Parathyroid adenoma (tissue), 2 donors: ENCODE measurements around the gene VCX.
"Not testable (repeated sequence)": the region's sequence is repeated elsewhere in the genome, so short reads cannot be mapped to it uniquely, and the experiment has no call there.

Source experiments
- H2AFZ ChIP-seq: fragments of 300-600 bp; sonication (generic); one replicate; pipeline ENCODE4 v1.7.0; 2017; ENCODE audit warnings: antibody characterized with exemption, mild to moderate bottlenecking
- H3K27ac ChIP-seq: fragments of 300-600 bp; sonication (generic); one replicate; pipeline ENCODE4 v1.7.0; 2017
- H3K27me3 ChIP-seq: fragments of 300-600 bp; sonication (generic); one replicate; pipeline ENCODE4 v1.7.0; 2017; ENCODE audit warnings: low read length; ENCODE audit not compliant: control insufficient read depth, insufficient read depth
- H3K36me3 ChIP-seq: fragments of 300-600 bp; sonication (generic); one replicate; pipeline ENCODE4 v1.7.0; 2017; ENCODE audit warnings: low read length; ENCODE audit not compliant: control insufficient read depth, insufficient read depth
- H3K4me1 ChIP-seq: fragments of 300-600 bp; sonication (generic); one replicate; pipeline ENCODE4 v1.7.0; 2017; ENCODE audit warnings: control low read depth
- H3K4me2 ChIP-seq: fragments of 300-600 bp; sonication (generic); one replicate; pipeline ENCODE4 v1.7.0; 2017; ENCODE audit warnings: low read length
- H3K4me3 ChIP-seq: fragments of 300-600 bp; sonication (generic); one replicate; pipeline ENCODE4 v1.7.0; 2017; ENCODE audit warnings: low read depth, low read length
- H3K79me2 ChIP-seq: fragments of 300-600 bp; sonication (generic); one replicate; pipeline ENCODE4 v1.7.0; 2017; ENCODE audit warnings: control low read depth
- H3K9ac ChIP-seq: fragments of 300-600 bp; sonication (generic); one replicate; pipeline ENCODE4 v1.7.0; 2017; ENCODE audit warnings: mild to moderate bottlenecking
- H3K9me3 ChIP-seq: fragments of 300-600 bp; sonication (generic); one replicate; pipeline ENCODE4 v1.7.0; 2017; ENCODE audit warnings: low read length; ENCODE audit not compliant: control insufficient read depth
- TF ChIP-seq, protein P1 (sequence below): fragments of 300-600 bp; sonication (generic); IDR thresholded peaks from one replicate; pipeline ENCODE4 v1.7.0; 2017; ENCODE audit warnings: antibody characterized with exemption, mild to moderate bottlenecking
- donor health status: primary hyperparathyroidism.

Gene VCX

GRCh38 chrX:7842871-7843270 is at the start of gene VCX:
TSS of gene VCX (plus strand) at chrX:7843171. CDS start at chrX:7843204, 33 bp downstream.
- not testable (repeated sequence) for H3K4me2 ChIP-seq, H3K9ac ChIP-seq, H3K36me3 ChIP-seq, H3K27ac ChIP-seq, H3K27me3 ChIP-seq, H2AFZ ChIP-seq, H3K79me2 ChIP-seq, H3K9me3 ChIP-seq, H3K4me3 ChIP-seq, H3K4me1 ChIP-seq

DNA sequence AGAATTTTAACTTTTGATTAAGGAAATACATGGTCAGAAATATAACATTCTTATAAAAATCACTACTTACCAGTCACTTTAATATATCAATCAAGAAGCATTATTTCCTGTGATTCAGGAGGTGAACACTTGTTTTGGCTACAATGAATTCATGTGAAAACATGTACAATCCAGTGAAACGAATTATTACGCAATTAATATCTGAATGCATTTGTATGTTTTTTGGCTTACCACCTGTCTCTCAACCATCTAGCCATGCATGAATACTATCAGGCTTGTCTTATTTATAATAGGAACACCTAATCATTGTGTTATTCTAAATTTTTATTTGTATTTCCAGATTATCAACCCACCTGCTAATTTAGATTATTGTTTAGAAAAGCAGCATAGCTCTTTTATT is 44.6 kb upstream of the VCX start:
- Histone ChIP-seq H3K4me3 (no peak overlapping the region), H3K27me3 (no peaks in the 10 kb centered on the region), H3K9me3 (no peaks in the 10 kb centered on the region), H3K36me3 (no peaks in the 10 kb centered on the region), H3K79me2 (no peaks in the 10 kb centered on the region), H3K4me2 (no peak overlapping the region), H2AFZ (no peak overlapping the region), H3K4me1 (no peaks in the 10 kb centered on the region), H3K9ac (no peak overlapping the region), H3K27ac (no peak overlapping the region)
- TF ChIP-seq, protein P1, sequence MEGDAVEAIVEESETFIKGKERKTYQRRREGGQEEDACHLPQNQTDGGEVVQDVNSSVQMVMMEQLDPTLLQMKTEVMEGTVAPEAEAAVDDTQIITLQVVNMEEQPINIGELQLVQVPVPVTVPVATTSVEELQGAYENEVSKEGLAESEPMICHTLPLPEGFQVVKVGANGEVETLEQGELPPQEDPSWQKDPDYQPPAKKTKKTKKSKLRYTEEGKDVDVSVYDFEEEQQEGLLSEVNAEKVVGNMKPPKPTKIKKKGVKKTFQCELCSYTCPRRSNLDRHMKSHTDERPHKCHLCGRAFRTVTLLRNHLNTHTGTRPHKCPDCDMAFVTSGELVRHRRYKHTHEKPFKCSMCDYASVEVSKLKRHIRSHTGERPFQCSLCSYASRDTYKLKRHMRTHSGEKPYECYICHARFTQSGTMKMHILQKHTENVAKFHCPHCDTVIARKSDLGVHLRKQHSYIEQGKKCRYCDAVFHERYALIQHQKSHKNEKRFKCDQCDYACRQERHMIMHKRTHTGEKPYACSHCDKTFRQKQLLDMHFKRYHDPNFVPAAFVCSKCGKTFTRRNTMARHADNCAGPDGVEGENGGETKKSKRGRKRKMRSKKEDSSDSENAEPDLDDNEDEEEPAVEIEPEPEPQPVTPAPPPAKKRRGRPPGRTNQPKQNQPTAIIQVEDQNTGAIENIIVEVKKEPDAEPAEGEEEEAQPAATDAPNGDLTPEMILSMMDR = no peak

DNA sequence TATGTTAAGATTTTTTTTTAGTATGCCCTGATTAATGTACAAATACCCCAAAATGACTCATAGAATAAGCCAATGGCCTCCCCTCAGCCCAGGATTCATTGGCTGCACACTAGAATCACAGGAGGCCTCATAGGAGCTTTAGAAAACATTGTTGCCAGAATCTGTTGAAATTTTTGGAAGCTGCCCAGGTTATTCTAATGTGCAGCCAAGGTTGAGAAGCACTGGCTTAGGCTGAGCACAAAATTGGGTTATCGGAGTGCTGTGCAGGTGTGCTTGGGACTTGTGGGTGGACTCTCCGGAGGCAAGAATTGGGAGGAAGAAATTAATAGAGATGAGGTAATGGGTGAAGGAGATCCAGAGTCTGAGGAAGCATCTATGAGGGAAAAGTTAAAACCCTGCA is 41.3 kb upstream of the VCX start:
- H2AFZ ChIP-seq = no peak overlapping the region
- no peak overlapping the region for H3K9ac ChIP-seq
- no peak overlapping the region for H3K27ac ChIP-seq

GRCh38 chrX:7815166-7815805 is 27.7 kb upstream of the VCX start:
- H3K4me1 ChIP-seq = no peaks in the 10 kb centered on the region
- TF ChIP-seq, protein P1 = no peak

More for the DNA sequence above, 41.3 kb upstream of the VCX start:
- no peaks in the 10 kb centered on the region for H3K36me3 ChIP-seq
- no peaks in the 10 kb centered on the region for H3K79me2 ChIP-seq
- no peak overlapping the region for H3K4me3 ChIP-seq
- H3K9me3 ChIP-seq = no peaks in the 10 kb centered on the region
- H3K27me3 ChIP-seq = no peaks in the 10 kb centered on the region
- H3K4me2 ChIP-seq = no peak overlapping the region
- no peaks in the 10 kb centered on the region for H3K4me1 ChIP-seq
- TF ChIP-seq, protein P1 = no peak

DNA sequence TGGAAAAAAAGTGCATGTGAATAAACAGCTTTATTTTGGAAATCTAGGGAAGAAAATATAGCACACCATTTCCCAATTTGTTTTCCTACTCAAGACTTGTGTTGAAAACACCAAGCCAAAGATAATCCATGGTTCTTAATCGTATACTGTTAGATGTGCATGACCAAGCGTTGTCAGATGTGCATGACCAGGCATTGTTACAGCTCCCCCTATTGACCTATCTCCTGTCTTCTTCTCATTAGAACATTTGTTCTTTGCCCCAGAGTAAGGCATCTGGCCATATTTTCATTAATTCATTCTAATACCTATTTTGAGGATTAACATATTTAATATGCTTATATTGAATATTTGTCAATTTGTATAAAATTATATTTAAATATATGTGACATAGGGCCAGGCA is 14.4 kb upstream of the VCX start:
- no peak overlapping the region for H3K9ac ChIP-seq
- H3K27ac ChIP-seq = no peak overlapping the region
- H3K4me1 ChIP-seq = no peaks in the 10 kb centered on the region
- no peak overlapping the region for H3K4me3 ChIP-seq
- TF ChIP-seq, protein P1 = no peak
- H3K4me2 ChIP-seq = no peak overlapping the region
- H2AFZ ChIP-seq = no peak overlapping the region
- no peaks in the 10 kb centered on the region for H3K79me2 ChIP-seq
- H3K27me3 ChIP-seq = no peaks in the 10 kb centered on the region
- no peaks in the 10 kb centered on the region for H3K36me3 ChIP-seq
- no peaks in the 10 kb centered on the region for H3K9me3 ChIP-seq

More at GRCh38 chrX:7815166-7815805, 27.7 kb upstream of the VCX start:
- H3K9ac ChIP-seq = no peak overlapping the region
- no peak overlapping the region for H3K4me3 ChIP-seq
- no peak overlapping the region for H3K4me2 ChIP-seq
- H3K27ac ChIP-seq = no peak overlapping the region
- no peaks in the 10 kb centered on the region for H3K79me2 ChIP-seq
- no peak overlapping the region for H2AFZ ChIP-seq
- no peaks in the 10 kb centered on the region for H3K36me3 ChIP-seq
- H3K9me3 ChIP-seq = no peaks in the 10 kb centered on the region
- H3K27me3 ChIP-seq = no peaks in the 10 kb centered on the region
